Measurements from ENCODE around the gene RASL11A.

DNA sequence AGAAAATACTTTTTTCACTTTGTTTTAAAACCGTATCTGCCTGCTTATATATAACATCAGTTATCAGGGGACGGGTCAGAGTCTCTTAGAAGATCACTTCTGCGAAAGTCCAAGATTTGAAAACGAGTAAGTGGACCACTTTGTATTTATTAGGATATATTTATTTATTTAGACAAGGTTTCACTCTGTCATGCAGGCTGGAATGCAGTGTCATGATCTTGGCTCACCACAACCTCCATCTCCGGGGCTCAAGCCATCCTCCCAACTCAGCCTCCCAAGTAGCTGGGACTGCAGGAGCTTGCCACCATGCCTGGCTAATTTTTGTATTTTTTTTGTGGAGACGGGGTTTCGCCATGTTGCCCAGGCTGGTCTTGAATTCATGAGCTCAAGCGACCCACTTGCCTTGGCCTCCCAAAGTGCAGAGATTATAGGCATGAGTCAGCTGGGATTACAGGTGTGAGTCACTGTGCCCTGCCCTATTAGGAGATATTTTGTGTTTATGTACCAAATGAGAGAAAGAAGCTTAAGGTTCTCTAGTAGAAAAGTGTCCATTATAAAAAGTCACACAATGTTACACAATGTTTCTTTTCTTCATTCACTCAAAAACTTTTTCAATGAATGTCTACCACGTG, 39.5 kb downstream of the RASL11A start:
- no peak for TF ChIP-seq POLR2A (IDR thresholded peaks at IDR 0.05; ENCODE audit: low read depth, low read length)
- no peak for TF ChIP-seq PAX5 (IDR thresholded peaks at IDR 0.05; ENCODE audit: insufficient read depth, low read length, severe bottlenecking)
- no peak for TF ChIP-seq SPI1 (IDR thresholded peaks at IDR 0.05; ENCODE audit: low read depth, low read length)

All from GM12891 (cell line).